HG03108 (cell line): Measurements from ENCODE around the gene MAST4.

Source experiments
- ATAC-seq: cut with Tn5 transposase; IDR thresholded peaks from one replicate; pipeline ENCODE4 v1.9.1; 2021; ENCODE audit warnings: moderate library complexity; ENCODE audit not compliant: unreplicated experiment

Gene MAST4

DNA sequence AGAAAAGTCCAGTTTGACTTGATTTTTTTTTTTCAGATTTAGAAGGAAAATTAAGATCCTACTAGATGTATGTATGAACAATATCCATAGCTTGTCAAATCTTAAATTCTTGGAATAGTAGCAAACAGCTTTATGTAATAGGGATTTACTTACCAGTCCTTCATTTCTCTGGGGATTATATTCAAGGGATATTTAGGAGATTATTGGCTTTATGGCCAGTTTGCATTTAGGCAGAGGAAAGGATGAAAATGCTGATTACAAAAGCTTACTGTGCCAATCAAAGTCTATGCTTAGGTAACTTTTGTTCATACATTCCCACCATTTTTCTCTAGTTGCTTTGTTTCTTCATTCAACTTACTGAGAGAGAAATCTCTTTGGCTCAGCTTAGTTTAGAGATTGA lies 47.9 kb downstream of the MAST4 start:
- no peak for ATAC-seq

DNA sequence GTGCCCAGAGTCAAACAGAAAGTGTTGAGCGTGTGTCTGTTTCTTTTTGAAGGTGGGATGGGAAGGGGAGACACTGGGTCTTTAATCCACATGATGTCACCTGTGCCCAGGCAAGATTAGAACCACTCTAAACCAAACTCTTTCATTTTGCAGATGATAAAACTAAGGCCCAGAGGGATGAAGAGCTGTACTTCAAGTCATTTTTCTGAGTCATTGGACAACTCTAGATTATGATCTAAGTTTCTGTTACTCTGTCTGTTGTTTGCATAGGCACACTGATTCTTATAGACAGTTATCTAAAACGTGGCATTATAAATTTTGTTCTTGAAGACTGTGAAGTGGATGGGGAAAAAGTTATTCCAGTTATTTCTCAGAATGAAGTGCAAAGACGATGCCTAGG lies 48.8 kb downstream of the MAST4 start:
- ATAC-seq: no peak

DNA sequence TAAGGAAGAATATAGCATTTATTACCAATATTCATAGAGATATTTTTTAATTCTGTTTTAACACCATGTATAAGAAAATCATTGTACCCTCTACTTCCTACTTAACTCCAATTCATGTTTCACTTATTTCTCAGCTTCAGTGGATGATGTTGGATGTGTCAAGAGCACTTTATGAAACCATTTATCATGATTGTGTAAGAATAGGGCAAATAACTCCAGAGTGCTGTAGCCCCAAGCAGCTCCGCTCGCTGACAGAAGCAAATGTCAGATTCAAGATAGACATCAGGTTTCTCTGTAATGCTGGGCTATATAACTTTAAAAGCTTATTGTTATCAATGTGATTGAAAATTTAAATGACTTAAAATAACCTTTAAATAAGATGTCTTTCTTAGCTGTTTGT lies 50.4 kb downstream of the MAST4 start:
- ATAC-seq: no peak

DNA sequence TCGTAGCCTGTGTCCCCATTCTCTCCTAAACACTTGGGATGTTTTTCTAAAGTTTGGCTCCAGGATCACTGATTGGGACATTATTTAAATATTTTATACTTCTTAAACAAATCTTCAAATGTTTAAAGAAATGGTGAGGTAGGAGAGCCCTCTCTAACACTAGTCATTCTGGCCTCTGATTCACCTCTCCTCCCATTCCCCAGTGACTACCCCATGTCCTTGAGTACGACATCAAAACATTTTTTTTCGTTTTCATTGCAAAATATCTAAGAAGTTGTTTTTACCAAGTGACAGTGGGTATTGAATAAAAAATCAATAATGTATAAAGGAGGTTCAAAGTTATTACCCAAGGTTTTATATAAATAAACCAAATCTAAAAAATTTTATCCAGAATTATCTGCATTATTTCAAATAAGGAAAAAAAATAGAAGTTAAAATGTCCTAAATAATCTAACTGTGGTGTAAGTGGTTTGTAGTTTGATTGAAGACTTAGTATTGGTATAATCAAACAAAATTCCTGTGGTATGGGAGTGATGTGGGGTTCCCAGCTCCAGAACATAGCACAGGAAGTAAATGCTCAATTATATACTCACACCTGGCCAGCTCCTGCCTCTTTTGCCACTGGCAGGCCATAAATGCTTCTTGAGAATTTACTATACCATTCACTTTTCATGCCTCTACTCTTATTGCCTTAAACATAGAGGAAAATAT lies 51.1 kb downstream of the MAST4 start:
- ATAC-seq: no peak

DNA sequence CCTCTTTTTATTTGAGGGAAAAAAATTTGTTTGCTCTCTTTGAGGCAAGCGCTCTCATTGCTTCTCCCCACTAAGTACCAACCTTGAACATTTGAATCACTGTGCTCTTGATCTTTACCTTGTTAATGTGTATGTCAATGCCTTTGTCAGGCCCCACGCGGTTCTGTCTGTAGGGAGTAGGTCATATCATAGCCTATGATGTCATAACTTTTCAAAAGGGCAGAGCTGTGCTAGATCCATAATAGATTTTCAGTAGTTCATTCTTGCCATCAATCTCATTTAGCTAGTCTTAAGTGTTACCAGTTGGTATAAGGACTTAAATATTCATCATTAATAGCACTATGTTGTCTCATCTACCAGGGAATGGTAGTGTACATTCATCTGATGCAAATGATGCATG lies 56.6 kb downstream of the MAST4 start:
- ATAC-seq: no peak

DNA sequence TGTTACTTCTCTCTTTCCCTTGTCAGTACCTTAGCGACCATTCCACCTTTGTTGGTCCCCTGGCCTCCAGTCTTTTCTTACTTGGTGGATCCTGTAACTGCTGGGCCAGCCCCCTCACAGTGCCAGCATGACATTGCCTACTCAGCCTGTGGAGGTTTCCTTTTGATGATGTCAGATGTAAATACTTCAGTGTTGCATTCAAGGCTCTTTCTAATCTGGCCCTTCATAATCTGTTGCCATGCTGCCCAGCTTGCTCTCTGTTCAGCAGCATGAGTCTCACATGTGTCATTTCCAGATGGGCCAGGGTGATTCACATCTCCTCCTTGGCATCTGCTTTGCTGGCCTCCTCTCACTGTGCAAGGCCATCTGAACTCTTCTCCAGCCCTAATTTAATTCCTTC lies 57.1 kb downstream of the MAST4 start:
- no peak for ATAC-seq

DNA sequence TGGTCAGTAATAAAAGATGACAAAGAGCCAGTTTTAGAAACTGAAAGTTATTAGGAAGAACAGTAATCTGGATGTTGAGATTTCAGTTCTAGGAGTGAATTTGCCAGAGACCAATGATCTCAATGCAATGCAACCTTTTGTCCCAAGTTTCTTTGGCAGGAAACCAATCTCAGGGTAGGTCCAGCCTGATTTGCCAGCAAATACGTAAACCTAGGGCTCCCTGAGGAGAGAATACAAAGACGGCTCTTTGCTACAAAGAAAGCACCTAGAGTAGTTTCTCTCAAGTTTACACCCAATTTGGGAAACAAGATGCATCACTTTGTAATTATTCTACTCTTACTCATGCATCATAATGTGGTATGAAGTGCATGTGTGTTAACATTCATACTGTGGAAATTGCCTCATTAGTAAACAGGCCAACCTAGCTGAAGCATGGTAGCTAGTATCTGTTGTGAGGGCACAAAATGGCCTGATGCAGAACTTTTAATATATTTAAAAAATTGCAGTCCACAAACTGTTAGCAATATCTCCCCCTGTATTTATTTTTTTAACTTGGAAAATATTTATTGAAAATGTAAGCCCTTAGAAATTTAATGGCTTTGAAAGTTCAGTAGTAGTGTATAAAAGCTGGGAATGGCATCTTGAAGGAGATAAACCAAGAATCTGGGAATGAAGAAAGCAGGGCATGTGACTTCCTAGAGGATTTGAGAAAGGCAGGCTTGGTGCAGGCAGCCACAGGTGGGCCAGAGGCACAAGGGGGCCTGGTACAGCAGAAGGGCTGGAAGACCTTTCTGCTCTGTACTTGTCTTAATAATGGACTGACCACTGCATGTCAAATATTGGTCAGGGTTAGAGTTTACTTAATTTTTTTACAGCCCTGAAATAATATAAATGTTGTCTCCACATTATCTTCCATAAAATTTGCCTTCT lies 59.5 kb downstream of the MAST4 start:
- ATAC-seq: no peak

DNA sequence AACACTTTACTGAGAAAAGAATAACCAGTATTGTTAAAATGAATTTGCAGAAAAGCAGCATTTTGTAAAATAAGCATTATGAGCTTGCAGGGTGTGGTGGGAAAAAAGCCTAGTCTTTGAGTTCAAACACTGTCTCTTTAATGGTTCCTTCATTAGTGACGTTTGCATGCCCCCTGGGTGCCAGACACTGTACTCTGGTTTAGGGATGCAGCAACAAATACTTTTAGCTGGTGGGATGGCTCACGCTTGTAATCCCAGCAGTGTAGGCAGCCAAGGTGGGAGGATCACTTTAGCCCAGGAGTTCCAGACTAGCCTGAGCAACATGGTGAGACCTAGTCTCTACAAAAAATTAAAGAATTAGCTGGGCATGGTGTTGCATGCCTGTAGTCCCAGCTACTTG lies 62.3 kb downstream of the MAST4 start:
- no peak for ATAC-seq

DNA sequence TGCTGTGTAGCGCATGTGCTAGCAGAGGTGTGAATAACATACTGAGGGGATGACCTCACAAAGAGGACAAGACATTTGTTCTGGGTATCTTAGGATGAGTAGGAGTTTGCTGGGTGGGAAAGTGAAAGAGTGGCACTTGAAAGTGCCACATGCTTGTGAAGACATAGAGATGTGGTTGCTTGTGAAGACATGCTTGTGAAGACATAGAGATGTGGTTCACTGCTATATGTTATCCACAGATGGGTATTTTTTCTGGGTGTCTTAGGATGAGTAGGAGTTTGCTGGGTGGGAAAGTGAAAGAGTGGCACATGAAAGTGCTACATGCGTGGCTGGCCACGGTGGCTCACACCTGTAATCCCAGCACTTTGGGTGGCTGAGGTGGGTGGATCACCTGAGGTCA lies 63.6 kb downstream of the MAST4 start:
- no peak for ATAC-seq

DNA sequence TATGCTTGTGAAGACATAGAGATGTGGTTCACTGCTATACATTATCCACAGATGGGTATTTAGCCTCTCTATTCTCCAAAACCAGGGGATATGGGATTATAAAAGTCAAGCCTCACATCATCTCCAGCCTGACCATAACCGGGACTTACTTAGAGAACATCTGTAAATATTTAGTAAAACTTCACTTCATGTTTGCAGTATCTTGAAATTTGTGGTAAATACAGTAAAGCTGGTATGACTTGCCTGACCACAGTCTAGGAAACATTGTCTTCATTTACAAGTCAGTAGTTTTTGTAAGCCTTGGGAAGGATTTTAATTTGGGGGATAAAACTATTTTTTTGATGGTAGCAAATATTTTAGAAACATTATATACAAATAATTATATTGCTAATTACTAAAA lies 64.2 kb downstream of the MAST4 start:
- ATAC-seq: no peak

DNA sequence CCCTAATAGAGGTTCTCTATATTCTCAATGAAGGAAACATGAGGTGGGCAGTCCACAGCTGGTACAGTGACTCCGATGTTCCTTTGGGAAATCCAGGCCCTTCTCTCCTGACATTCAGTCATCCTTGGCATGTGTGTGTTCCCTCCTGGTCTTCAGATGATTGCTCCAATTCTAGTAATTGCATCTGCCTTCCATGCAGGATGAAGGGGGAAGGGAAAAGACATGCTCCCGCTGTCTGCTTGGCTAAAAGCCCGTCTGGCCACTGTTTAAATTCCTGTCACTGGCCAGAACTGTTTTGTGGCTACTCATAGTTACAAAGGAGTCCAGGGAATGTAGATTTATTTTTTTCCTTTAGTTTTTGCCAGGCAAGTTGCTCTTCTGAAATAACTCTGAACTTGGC lies 65.0 kb downstream of the MAST4 start:
- ATAC-seq: no peak

DNA sequence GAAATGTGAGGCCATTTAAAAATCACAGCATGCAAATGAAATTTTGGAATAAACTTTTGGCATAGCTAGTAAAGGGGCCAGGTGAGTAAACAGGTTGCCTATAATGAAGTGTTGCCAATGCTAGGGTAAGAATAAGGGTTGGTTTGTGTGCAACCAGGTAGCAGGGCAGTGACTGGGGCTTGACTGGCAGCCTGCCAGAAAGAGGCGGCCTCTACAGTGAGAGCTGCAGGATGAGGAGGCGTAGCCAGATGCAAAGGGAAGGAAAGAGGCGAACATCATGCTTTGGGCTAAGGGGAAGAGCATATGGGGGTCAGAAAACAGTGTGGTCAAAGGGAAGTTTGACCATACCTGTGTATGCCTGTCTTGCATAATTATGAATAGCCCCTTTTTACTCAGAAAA lies 70.6 kb downstream of the MAST4 start:
- ATAC-seq: no peak

DNA sequence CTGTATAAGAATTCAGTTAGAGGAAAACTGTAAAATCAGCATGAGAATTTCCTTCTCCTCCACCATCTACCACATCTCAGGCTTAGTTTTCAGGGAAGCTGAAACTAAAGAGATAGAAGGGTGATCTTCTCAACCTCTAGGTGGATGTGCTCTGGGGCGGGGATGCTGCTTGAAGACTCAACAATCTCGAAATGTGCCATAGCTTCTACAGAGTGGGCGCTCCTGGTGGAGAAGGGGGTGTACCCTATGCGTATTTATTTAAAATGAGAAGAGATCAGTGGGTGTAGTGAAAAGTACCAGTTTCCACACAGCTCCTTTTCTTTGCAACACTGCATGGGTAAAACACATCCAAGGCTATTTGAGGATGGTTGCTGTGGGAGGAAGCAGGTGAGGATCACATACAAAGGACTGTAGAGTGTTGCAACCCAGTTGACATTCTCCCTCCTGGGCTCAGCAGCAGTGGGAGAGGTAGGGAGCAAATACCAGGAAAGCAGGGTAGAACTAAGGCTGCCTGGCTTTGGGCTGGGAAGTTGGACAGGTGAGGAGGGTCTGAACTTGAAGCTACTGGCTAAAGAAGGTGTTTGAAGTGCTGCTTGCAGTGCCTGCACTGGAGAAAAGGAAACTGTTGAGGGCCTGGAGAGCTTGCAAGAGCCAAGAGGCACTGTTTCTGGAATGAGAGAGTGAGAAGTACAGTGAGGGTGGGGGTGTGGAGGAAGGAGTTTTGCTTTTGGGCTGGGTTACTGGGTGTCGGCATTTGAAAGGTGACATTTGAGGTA lies 73.1 kb downstream of the MAST4 start:
- no peak for ATAC-seq

DNA sequence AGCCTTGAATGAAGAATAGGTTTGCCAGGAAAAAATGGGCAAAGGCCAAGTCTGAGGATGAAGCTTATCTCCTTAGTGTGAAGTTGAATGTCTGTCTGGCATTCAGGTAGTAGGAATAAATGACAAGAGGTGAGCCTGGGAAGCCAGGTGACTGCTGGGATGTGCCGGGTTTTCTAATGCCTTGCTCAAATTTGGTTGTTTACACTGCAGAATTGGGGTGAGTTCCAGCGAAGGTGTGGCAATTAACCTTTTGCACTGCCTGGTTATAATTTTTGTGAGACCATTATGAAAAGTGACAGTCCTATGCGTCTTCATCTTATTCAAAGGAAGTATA lies 73.6 kb downstream of the MAST4 start:
- ATAC-seq: no peak

DNA sequence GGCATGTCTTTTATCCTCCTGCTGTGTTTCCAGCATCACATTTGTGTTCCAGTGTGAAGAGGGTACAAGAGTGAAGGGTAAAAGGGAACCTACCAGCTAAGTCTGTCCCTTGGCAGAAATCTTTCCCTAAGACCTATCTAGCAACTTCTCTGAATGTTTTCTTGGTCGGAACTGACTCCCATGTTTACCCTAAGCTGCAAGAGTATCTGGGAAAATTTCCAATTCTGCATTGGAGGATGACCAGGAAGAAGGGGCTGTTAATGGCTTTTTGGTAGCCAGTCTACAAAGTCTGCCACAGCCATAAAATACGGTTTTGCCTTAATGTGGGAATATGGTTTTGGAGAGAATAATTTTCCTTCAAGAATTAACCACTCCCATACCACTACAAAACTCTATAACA lies 75.1 kb downstream of the MAST4 start:
- ATAC-seq: no peak

DNA sequence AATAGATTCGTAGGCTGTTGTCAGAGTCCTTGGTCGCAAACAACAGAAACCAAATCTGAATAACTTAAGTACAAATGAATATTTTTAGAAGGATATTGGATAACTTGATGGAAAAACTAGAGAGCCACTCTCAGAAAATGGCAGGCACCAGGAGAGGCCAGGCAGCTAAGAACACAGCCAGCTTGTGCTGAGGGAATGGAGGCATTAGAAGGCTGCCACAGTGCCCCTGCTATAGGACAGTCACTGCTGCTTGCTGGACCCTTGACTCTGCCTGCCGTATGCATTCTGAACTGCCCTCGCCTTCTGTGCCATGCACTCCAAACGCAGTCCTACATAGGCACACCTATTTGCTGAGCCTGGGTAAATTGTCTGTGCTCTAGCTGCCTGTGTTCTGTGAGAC lies 78.6 kb downstream of the MAST4 start:
- no peak for ATAC-seq

DNA sequence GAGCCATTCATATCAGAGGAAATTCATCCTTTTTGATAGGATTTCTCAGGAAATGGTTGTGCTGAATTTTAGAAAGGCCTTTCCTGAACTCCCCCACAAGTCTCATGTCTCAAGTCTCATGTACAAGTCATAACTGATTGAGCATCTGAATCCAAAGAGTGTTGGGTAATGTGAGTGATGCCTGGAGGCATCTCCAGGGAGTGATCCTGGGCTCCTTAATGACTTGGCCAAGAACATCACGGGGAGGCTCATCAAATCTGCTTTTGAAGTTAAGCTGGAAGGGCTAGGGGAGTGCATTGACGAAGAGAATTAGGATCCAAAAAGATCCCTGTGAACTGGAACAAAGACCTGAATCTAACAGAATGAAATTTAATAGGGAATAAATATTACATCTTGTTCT lies 79.2 kb downstream of the MAST4 start:
- no peak for ATAC-seq

DNA sequence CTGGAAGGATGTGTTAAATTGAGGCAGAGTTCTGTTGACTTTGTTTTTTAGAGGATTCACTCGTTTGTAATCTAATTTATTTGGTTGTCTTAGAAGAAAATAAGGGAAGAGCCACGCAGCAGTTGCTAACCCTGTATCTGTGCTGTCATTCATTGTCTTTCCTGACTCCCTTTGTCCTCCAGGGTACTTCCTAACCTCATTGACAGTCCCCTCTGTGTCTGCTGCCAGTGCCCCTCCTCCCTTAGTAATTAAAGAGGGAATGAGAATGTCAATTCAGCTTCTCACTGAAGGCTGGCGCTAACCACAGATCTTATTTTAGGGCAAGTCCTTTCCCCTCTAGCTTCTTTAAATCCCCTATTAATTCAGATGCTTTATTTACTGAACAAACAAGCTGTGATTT lies 84.0 kb downstream of the MAST4 start:
- ATAC-seq: no peak

DNA sequence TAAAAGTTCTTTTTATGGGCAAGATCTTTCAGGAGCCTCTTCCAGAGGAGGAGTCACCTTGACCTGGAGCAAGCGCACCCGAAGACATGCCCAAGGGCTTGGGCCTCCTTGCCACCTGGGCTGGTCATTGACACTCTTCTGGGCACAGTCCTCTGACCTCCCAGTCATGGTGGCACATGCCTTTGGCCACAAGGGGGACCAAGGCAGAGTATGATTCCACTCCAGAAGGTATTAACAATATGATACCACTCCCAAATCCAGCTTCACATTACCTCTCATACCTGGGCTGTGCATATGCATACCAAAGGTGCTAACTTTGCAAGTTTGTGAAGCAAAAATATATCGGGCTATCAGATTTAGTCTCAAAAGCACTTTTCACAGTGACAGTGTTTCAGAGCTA lies 84.6 kb downstream of the MAST4 start:
- no peak for ATAC-seq

DNA sequence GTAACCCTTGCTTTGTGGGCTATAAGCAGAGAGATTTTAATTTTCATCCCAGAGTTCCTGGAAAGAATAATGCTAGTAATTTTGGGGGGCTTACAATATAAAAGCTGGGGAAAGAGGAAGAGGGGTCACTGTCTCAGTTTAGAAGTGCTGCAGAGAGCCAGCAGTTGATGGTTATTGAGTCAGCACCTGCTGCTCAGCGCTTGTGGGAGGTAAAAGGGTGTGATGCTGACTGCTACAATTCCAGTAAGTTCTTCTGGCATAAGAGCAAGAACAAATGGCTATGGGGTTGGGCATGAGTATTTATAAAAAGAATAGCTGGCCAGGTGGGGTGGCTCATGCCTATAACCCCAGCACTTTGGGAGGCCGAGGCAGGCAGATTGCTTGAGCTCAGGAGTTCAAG lies 88.5 kb downstream of the MAST4 start:
- no peak for ATAC-seq

DNA sequence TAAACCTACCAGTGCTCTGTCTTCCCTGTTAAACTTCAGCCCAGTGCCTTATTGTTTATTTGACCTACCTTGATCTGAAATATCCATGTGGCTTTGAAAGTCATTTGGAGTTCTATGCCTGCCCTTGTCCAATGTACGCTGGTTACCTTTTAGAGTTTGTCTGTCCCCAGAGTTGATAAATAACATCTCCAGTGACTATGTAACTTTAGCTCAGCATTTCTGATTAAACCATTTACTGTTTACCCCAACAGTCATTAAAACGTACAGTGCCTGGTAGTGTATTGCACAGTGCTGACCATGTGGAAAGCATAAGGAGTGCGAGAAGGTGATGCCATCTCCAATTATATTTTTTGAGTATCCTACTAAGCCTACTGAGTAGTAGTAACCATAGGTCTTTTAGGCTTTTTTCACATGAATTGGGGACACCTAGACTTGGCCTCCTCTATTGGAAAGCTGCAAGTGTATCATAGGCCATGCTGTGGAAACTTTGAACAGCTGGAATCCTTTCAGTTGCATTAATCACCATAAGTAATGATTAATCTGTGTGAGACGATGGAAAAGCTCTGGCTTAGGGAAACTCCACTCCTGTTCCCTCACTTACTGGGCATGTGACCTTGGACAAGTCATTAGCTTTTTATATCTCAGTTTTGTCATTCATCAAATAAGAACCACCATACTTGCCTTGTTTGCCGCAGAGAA lies 93.5 kb downstream of the MAST4 start:
- no peak for ATAC-seq
